ENCODE data around the gene EXOSC3. TPM values are rescaled to one million over a fixed set of nuclear protein-coding genes. Genes with fewer than 3 reads are reported as not detected.

The EXOSC3 gene
- total and polyA plus RNA-seq, 10 donors, result 16.2 to 55.3 (median 41.5) TPM

DNA sequence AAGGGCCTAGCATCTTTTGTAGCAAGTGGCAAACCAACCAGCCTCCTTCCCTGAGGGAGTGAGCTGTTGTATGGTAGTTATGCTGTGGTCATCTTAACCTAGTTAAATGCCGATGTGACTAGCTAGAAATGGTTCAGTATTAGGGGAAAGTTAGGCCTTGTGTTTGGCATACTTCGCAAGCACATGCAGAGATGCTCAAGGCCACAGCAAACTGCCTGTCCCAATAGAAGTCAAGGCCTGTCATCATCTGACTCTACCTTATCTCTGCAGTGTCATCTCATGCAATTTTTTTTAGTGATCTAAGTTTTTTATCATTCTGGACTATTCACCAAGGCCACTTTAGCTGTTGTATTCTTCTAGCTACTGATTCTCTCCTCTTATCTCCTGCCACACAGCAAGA lies 5.2 kb upstream of the EXOSC3 start:
- 94 to 100% (median 98%) methylated on average over 2 of the region's 2 CpGs for WGBS, 5 donors
- Histone ChIP-seq H3K36me3 (peaks cover 0 to 5% (median 0%) of the 10 kb centered on the region in 6 donors), H3K4me1 (peaks cover 0 to 26% (median 10%) of the 10 kb centered on the region in 6 donors), H3K4me3 (no peak overlapping the region), H3K27me3 (replicated peaks in 1 of 7) (peaks cover 0 to 9% (median 0%) of the 10 kb centered on the region in 7 donors), H3K27ac (no peak overlapping the region), H3K9me3 (no peaks in the 10 kb centered on the region)
- no peak for DNase-seq
- no peak for TF ChIP-seq POLR2AphosphoS5 (IDR thresholded peaks at IDR 0.05)
- TF ChIP-seq POLR2A (IDR thresholded peaks at IDR 0.05), result no peak
- TF ChIP-seq, protein P1, sequence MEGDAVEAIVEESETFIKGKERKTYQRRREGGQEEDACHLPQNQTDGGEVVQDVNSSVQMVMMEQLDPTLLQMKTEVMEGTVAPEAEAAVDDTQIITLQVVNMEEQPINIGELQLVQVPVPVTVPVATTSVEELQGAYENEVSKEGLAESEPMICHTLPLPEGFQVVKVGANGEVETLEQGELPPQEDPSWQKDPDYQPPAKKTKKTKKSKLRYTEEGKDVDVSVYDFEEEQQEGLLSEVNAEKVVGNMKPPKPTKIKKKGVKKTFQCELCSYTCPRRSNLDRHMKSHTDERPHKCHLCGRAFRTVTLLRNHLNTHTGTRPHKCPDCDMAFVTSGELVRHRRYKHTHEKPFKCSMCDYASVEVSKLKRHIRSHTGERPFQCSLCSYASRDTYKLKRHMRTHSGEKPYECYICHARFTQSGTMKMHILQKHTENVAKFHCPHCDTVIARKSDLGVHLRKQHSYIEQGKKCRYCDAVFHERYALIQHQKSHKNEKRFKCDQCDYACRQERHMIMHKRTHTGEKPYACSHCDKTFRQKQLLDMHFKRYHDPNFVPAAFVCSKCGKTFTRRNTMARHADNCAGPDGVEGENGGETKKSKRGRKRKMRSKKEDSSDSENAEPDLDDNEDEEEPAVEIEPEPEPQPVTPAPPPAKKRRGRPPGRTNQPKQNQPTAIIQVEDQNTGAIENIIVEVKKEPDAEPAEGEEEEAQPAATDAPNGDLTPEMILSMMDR (IDR thresholded peaks at IDR 0.05 in 8 of 11, conservative IDR thresholded peaks at IDR 0.05 in 3 of 11), result no peak
- intact Hi-C loops (cut with DNase I; ENCODE audit: low total_unique reads), result no loop called here

DNA sequence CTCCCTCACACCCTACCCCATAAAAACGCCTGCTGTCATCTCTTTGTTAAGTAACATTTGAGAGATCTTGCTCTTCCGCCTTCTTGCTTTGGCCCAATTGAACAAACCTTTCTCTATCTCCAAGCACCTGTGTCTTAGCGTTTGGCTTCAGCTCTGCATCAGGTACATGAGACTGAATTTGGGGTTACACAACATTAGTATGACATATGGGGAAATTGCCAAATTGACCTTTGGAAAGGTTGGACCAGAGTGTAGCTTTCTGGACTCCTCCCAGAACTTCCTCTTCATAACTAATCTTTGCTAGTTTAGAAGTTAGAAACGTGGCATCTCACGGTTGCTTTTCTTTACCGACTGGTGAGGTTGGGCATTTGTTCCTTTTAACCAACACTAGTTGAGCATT lies 3.5 kb upstream of the EXOSC3 start:
- Histone ChIP-seq H3K4me3 (peak overlapping the region in 1 of 8 donors; percentile 25), H3K27me3 (replicated peaks in 1 of 7) (peaks cover 0 to 9% (median 0%) of the 10 kb centered on the region in 7 donors), H3K36me3 (peaks cover 0 to 11% (median 2%) of the 10 kb centered on the region in 6 donors), H3K4me1 (peaks cover 10 to 39% (median 22%) of the 10 kb centered on the region in 6 donors), H3K9me3 (no peaks in the 10 kb centered on the region), H3K27ac (peak overlapping the region in 7 of 8 donors; percentile 24 to 84 (median 76))
- TF ChIP-seq, protein P1 (IDR thresholded peaks at IDR 0.05 in 8 of 11, conservative IDR thresholded peaks at IDR 0.05 in 3 of 11), result no peak
- no peak for TF ChIP-seq POLR2AphosphoS5 (IDR thresholded peaks at IDR 0.05)
- TF ChIP-seq POLR2A (IDR thresholded peaks at IDR 0.05), result no peak
- intact Hi-C loops (cut with DNase I; ENCODE audit: low total_unique reads), result no loop called here
- DNase-seq, result no peak
- WGBS, 5 donors, result 49 to 87% (median 80%) methylated on average over 6 of the region's 6 CpGs

DNA sequence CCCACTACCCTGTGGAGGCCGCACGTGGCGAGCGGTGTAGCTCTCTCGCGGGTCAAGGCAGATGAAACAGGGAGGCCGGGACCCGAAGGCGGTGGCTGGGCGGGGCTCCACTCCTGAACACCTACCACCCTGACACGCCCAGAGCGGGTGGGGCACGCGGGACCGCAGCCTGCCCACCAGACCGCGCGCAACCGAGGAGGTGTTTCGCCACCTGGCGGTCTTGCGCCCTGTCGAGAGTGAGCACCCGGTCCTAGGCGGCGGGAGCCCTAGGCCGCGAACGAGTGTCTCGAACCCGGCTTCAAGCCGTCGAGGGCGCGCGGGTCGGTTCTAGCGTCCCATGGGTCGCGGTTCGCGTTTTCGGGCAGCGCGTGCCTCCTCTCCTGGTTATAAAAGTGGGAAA lies 2.2 kb upstream of the EXOSC3 start:
- Histone ChIP-seq H3K9me3 (no peaks in the 10 kb centered on the region), H3K36me3 (peaks cover 0 to 24% (median 15%) of the 10 kb centered on the region in 6 donors), H3K27me3 (replicated peaks in 1 of 7) (peaks cover 0 to 9% (median 0%) of the 10 kb centered on the region in 7 donors), H3K4me1 (peaks cover 18 to 52% (median 33%) of the 10 kb centered on the region in 6 donors), H3K4me3 (peak overlapping the region in 1 of 8 donors; percentile 11), H3K27ac (peak overlapping the region in 3 of 8 donors; percentile 76 to 84 (median 76))
- intact Hi-C loops (cut with DNase I; ENCODE audit: low total_unique reads), result no loop called here
- WGBS, 5 donors, result 58 to 87% (median 65%) methylated on average over 15 to 45 of the region's 45 CpGs
- TF ChIP-seq POLR2A (IDR thresholded peaks at IDR 0.05) (no peak), POLR2AphosphoS5 (IDR thresholded peaks at IDR 0.05) (no peak)
- TF ChIP-seq, protein P1 (IDR thresholded peaks at IDR 0.05 in 8 of 11, conservative IDR thresholded peaks at IDR 0.05 in 3 of 11), result no peak
- peak; percentile 81 for DNase-seq

DNA sequence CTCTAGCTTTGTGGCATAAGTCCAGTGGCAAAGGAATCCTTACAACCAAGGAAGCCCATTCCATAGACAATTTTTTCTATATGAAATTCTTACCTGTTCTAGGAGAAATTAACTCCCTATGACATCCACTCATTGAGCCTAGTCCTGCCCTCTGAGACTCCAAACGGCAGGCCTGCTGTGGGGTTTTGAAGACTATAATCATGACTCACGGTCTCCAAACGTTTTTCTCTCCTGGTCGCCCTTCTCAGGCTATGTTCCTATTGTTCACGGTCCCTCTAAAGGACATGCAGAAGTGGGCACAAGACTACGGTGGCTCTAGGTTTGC lies 611 bp downstream of the EXOSC3 start:
- TF ChIP-seq, protein P1 (IDR thresholded peaks at IDR 0.05 in 8 of 11, conservative IDR thresholded peaks at IDR 0.05 in 3 of 11), result no peak
- no peak for TF ChIP-seq POLR2A (IDR thresholded peaks at IDR 0.05)
- intact Hi-C loops (cut with DNase I; ENCODE audit: low total_unique reads), result no loop called here
- Histone ChIP-seq H3K9me3 (no peaks in the 10 kb centered on the region), H3K36me3 (peaks cover 0 to 47% (median 42%) of the 10 kb centered on the region in 6 donors), H3K27me3 (replicated peaks in 1 of 7) (peaks cover 0 to 9% (median 0%) of the 10 kb centered on the region in 7 donors), H3K4me1 (peaks cover 18 to 60% (median 37%) of the 10 kb centered on the region in 6 donors), H3K4me3 (peak overlapping the region; percentile 85 to 96 (median 92)), H3K27ac (peak overlapping the region; percentile 84 to 95 (median 90))
- no peak for DNase-seq
- 0 to 1% (median 1%) methylated on average over 6 of the region's 6 CpGs for WGBS, 5 donors
